ENCODE results near the gene DZIP1L. TPM values are rescaled to one million over a fixed set of nuclear protein-coding genes. Genes with fewer than 3 reads are reported as not detected.
"Not testable (repeated sequence)": the region's sequence is repeated elsewhere in the genome, so short reads cannot be mapped to it uniquely, and the experiment has no call there.

The DZIP1L gene
- total RNA-seq, 1 donor from 2014 or later: 81.9 TPM

DNA sequence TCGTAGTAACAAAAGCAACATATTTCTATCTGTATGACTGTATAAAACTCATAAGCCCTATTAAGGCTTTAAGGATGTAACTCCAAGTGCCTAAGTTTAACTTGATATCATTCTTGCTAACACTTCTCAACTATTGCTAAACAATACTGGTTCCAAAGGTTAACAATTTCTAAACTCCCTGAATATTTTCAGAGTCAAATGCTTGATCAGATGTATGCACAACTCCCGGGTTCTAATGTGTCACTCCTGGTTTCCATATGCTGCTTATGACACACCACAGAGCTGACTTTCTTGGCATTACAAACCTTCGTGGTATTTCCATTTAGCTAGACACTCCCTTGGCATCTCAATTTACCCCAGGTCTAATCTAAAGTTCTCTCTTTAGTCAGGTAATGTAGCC lies 26.3 kb downstream of the DZIP1L start:
- Mint-ChIP-seq H3K4me1 (ENCODE audit: low read depth) (peaks cover 19% of the 10 kb centered on the region), H3K9me3 (ENCODE audit: low read depth) (peaks cover 12% of the 10 kb centered on the region), H3K36me3 (ENCODE audit: insufficient read depth) (peaks cover 66% of the 10 kb centered on the region), H3K27me3 (no peaks in the 10 kb centered on the region), H3K4me3 (ENCODE audit: low read depth) (no peak overlapping the region), H3K27ac (no peak overlapping the region)
- no peak for DNase-seq (ENCODE audit: low spot score, unreplicated experiment)
- TF ChIP-seq, protein P1, sequence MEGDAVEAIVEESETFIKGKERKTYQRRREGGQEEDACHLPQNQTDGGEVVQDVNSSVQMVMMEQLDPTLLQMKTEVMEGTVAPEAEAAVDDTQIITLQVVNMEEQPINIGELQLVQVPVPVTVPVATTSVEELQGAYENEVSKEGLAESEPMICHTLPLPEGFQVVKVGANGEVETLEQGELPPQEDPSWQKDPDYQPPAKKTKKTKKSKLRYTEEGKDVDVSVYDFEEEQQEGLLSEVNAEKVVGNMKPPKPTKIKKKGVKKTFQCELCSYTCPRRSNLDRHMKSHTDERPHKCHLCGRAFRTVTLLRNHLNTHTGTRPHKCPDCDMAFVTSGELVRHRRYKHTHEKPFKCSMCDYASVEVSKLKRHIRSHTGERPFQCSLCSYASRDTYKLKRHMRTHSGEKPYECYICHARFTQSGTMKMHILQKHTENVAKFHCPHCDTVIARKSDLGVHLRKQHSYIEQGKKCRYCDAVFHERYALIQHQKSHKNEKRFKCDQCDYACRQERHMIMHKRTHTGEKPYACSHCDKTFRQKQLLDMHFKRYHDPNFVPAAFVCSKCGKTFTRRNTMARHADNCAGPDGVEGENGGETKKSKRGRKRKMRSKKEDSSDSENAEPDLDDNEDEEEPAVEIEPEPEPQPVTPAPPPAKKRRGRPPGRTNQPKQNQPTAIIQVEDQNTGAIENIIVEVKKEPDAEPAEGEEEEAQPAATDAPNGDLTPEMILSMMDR (IDR thresholded peaks at IDR 0.05; ENCODE audit: unreplicated experiment): no peak

DNA sequence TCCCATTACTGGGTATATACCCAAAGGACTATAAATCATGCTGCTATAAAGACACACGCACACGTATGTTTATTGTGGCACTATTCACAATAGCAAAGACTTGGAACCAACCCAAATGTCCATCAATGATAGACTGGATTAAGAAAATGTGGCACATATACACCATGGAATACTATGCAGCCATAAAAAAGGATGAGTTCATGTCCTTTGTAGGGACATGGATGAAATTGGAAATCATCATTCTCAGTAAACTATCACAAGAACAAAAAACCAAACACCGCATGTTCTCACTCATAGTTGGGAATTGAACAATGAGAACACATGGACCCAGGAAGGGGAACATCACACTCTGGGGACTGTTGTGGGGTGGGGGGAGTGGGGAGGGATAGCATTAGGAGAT lies 29.7 kb downstream of the DZIP1L start:
- H3K4me1 Mint-ChIP-seq (ENCODE audit: low read depth): peaks cover 30% of the 10 kb centered on the region
- H3K9me3 Mint-ChIP-seq (ENCODE audit: low read depth); H3K4me3 Mint-ChIP-seq (ENCODE audit: low read depth); H3K27ac Mint-ChIP-seq; DNase-seq (ENCODE audit: low spot score, unreplicated experiment); H3K27me3 Mint-ChIP-seq: not testable (repeated sequence)
- H3K36me3 Mint-ChIP-seq (ENCODE audit: insufficient read depth): peaks cover 56% of the 10 kb centered on the region

DNA sequence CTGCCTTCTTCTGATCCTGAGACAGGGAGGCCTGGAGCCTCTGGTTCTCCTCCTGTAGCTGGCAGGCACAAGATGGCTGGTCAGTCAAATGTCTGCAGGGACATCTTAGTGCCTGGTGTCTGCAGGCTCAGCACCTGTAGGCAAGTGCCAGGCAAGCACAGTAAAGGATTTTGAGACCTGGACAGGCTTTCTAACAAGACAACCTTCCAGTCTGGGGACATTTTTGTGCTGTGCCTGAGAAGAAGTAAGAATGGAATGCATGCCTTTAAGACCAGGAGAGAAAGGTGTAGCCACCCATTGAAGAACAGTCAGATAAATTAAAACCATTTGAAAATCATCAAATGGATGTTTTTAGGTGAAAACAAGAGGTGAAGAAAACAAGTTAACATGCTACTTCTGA lies 31.2 kb downstream of the DZIP1L start:
- H3K27me3 Mint-ChIP-seq: no peaks in the 10 kb centered on the region
- H3K27ac Mint-ChIP-seq: no peak overlapping the region
- H3K4me1 Mint-ChIP-seq (ENCODE audit: low read depth): peaks cover 24% of the 10 kb centered on the region
- H3K9me3 Mint-ChIP-seq (ENCODE audit: low read depth): peaks cover 5% of the 10 kb centered on the region
- TF ChIP-seq, protein P1 (IDR thresholded peaks at IDR 0.05; ENCODE audit: unreplicated experiment): no peak
- H3K4me3 Mint-ChIP-seq (ENCODE audit: low read depth): no peak overlapping the region
- no peak for DNase-seq (ENCODE audit: low spot score, unreplicated experiment)
- peaks cover 54% of the 10 kb centered on the region for H3K36me3 Mint-ChIP-seq (ENCODE audit: insufficient read depth)

DNA sequence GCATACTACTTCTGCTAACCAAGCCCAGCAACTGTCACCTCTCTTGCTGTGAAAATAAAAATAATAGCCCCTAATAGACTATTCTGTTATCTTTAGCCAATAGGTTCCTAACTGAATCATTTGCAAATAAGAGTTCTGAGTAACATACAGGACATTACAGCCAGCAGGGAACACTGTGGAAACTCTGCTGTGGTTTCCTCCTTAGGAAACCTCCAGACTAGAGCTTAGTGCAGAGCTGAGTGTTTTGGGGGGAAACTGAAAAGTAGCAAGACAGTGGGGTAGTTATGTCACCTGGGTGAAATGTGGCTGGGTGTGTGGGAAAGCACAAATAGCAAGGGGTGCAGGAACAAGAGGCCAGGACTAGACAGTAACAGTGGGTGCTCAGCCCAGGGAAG lies 32.4 kb downstream of the DZIP1L start:
- no peak for DNase-seq (ENCODE audit: low spot score, unreplicated experiment)
- peaks cover 47% of the 10 kb centered on the region for H3K36me3 Mint-ChIP-seq (ENCODE audit: insufficient read depth)

DNA sequence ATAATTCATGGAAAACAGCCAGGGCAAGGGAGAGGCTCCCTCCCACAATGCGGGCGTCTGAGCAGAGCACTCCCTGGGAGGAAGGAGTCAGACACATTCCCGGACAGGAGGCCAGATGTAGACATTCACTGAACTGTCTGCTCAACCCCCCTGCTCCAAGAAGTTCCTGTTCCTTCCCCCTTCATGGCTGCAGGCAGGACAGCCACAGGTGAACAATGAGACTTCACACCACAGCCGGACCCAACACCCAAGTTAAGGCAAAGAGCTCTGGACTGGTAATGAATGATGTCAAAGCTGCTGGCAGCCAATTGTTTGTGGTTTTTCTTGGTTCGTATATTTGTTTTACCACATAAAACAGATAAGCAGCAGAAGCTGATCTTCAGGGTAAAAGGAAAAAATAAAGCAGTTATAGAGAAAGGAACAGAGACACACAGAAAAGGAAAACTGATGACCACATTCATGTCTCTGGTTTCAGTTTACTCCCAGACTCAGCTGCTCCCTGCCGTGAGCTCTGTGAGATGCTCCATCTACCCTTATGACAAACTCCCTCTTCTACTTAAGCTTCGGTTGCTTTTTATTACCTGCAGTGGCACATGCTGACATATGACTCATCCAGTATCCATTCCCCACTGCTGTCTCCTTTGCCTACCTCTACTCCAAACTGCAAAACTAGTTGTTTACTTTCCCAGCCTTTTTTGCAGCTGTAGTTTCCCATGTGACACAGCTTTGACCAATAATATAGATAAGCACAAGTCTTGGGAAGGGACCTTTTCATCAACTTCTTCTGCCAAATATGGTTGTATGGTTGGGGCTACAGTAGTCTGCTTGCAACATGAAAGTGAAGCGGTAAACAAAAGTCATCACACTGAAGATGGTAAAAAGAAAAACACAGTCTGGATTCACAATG lies 33.1 kb downstream of the DZIP1L start:
- no peaks in the 10 kb centered on the region for H3K9me3 Mint-ChIP-seq (ENCODE audit: low read depth)
- H3K36me3 Mint-ChIP-seq (ENCODE audit: insufficient read depth): peaks cover 48% of the 10 kb centered on the region
- TF ChIP-seq, protein P1 (IDR thresholded peaks at IDR 0.05; ENCODE audit: unreplicated experiment): no peak
- H3K27ac Mint-ChIP-seq: peak overlapping the region; percentile 92
- no peak overlapping the region for H3K4me3 Mint-ChIP-seq (ENCODE audit: low read depth)
- peaks cover 21% of the 10 kb centered on the region for H3K4me1 Mint-ChIP-seq (ENCODE audit: low read depth)
- no peak for DNase-seq (ENCODE audit: low spot score, unreplicated experiment)
- no peaks in the 10 kb centered on the region for H3K27me3 Mint-ChIP-seq

More for the DNA sequence above, 32.4 kb downstream of the DZIP1L start:
- H3K4me1 Mint-ChIP-seq (ENCODE audit: low read depth): peaks cover 24% of the 10 kb centered on the region
- peak overlapping the region; percentile 75 for H3K27ac Mint-ChIP-seq
- H3K27me3 Mint-ChIP-seq: no peaks in the 10 kb centered on the region
- H3K9me3 Mint-ChIP-seq (ENCODE audit: low read depth): no peaks in the 10 kb centered on the region
- H3K4me3 Mint-ChIP-seq (ENCODE audit: low read depth): no peak overlapping the region
- TF ChIP-seq, protein P1 (IDR thresholded peaks at IDR 0.05; ENCODE audit: unreplicated experiment): no peak

All from progenitor cell of endocrine pancreas (in vitro differentiated cells).